G401 (cell line): ENCODE data around the gene FKBP14. TPM values are rescaled to one million over a fixed set of nuclear protein-coding genes. Genes with fewer than 3 reads are reported as not detected.

ENCODE experiments used
- DNase-seq: peaks from one replicate; pipeline ENCODE4 v3.0.0-alpha.2; 2015; ENCODE audit warnings: low spot score
- in situ Hi-C: cut with HindIII; loops from 2 replicates; pipeline ENCODE4 v1.10.0; 2016; ENCODE audit warnings: low sequenced_read_pairs, mixed read lengths
- total RNA-seq: library from RNA; depleted of rRNA; stranded (reverse); fragments of >200 nt; shearing (Covaris generic); gene quantifications from 2 replicates; pipeline ENCODE4 v1.2.3, GENCODE V29; 2014

The FKBP14 gene
- total RNA-seq, 1 experiment from 2014 or later = 13.1 TPM

- DNase-seq = no peak
- in situ Hi-C loops = no loop called here
These were observed 11.9 kb upstream of the FKBP14 start for GRCh38 chr7:30038196-30038980.

- in situ Hi-C loops = no loop called here
- no peak for DNase-seq
These were observed 9.7 kb upstream of the FKBP14 start for GRCh38 chr7:30036220-30036619.

GRCh38 chr7:30034501-30034900, 8.0 kb upstream of the FKBP14 start:
- no peak for DNase-seq
- in situ Hi-C loops = no loop called here

- no peak for DNase-seq
- in situ Hi-C loops = no loop called here
These were observed 6.0 kb upstream of the FKBP14 start for GRCh38 chr7:30032310-30033125.

- DNase-seq = peak; percentile 31
- in situ Hi-C loops = no loop called here
These were observed 3.2 kb upstream of the FKBP14 start for GRCh38 chr7:30029696-30030095.

- in situ Hi-C loops = no loop called here
- DNase-seq = peak; percentile 70
These were observed 2.5 kb upstream of the FKBP14 start for GRCh38 chr7:30028749-30029635.

- in situ Hi-C loops = no loop called here
- DNase-seq = peak; percentile 88
These were observed 1.8 kb upstream of the FKBP14 start, which contains the start of gene PLEKHA8 for GRCh38 chr7:30028216-30028748. TSS of gene PLEKHA8 (plus strand) at chr7:30028412. CDS start at chr7:30028763, 351 bp downstream.

- no peak for DNase-seq
- in situ Hi-C loops = no loop called here
These were observed 1.3 kb upstream of the FKBP14 start for GRCh38 chr7:30027740-30028215.

- in situ Hi-C loops = no loop called here
- DNase-seq = no peak
These were observed 559 bp upstream of the FKBP14 start for GRCh38 chr7:30027065-30027456.

- DNase-seq = no peak
- in situ Hi-C loops = no loop called here
These were observed 3.0 kb downstream of the FKBP14 start for GRCh38 chr7:30023524-30023923.

- in situ Hi-C loops = no loop called here
- no peak for DNase-seq
These were observed 3.5 kb downstream of the FKBP14 start for GRCh38 chr7:30022991-30023390.

- no peak for DNase-seq
- in situ Hi-C loops = no loop called here
These were observed 6.0 kb downstream of the FKBP14 start for GRCh38 chr7:30020535-30020934.

- no peak for DNase-seq
- in situ Hi-C loops = no loop called here
These were observed 6.5 kb downstream of the FKBP14 start for GRCh38 chr7:30019960-30020359.

GRCh38 chr7:30019387-30019786, 7.1 kb downstream of the FKBP14 start:
- in situ Hi-C loops = no loop called here
- DNase-seq = no peak

GRCh38 chr7:30018451-30018850, 8.1 kb downstream of the FKBP14 start:
- in situ Hi-C loops = no loop called here
- no peak for DNase-seq

GRCh38 chr7:30012757-30013156, 13.7 kb downstream of the FKBP14 start:
- in situ Hi-C loops = no loop called here
- DNase-seq = no peak

- DNase-seq = no peak
- in situ Hi-C loops = no loop called here
These were observed 16.5 kb downstream of the FKBP14 start for GRCh38 chr7:30010021-30010420.

GRCh38 chr7:30005464-30005863, 21.0 kb downstream of the FKBP14 start:
- in situ Hi-C loops = no loop called here
- DNase-seq = no peak

GRCh38 chr7:30003098-30003497, 23.4 kb downstream of the FKBP14 start:
- DNase-seq = no peak
- in situ Hi-C loops = no loop called here
